Astrocyte (in vitro differentiated cells and primary cell): Measurements from ENCODE around the gene VTCN1. TPM values are rescaled to one million over a fixed set of nuclear protein-coding genes. Genes with fewer than 3 reads are reported as not detected.

Source experiments
- DNase-seq: peaks from one replicate; pipeline ENCODE4 v3.0.0-alpha.2; 2010; ENCODE audit warnings: low read depth
- FAIRE-seq: peaks from 2 replicates; lab custom pipeline; 2011; peaks lifted over from hg19 to GRCh38; lab: Jason Lieb, UNC
- H2AFZ ChIP-seq: 2 replicates; pipeline ENCODE4 v1.6.0; 2012; ENCODE audit warnings: low read depth, low read length, inconsistent platforms
- H3K27ac ChIP-seq: 2 replicates; pipeline ENCODE4 v1.5.1; 2011; ENCODE audit warnings: low read depth, low read length, inconsistent platforms
- H3K27me3 ChIP-seq: 2 replicates; pipeline ENCODE4 v1.6.0; 2011; ENCODE audit warnings: low read length, inconsistent platforms; ENCODE audit not compliant: insufficient read depth
- H3K36me3 ChIP-seq: 2 replicates; pipeline ENCODE4 v1.5.1; 2011; ENCODE audit warnings: low read length, inconsistent platforms; ENCODE audit not compliant: insufficient read depth
- H3K4me1 ChIP-seq: 2 replicates; pipeline ENCODE4 v1.5.1; 2011; ENCODE audit warnings: low read length, inconsistent platforms; ENCODE audit not compliant: insufficient read depth
- H3K4me2 ChIP-seq: 2 replicates; pipeline ENCODE4 v1.6.0; 2012; ENCODE audit warnings: low read length, inconsistent platforms
- H3K4me3 ChIP-seq: 2 replicates; pipeline ENCODE4 v1.5.1; 2011; ENCODE audit warnings: low read depth, mild to moderate bottlenecking, low read length, inconsistent platforms; ENCODE audit not compliant: insufficient read depth
- H3K79me2 ChIP-seq: 2 replicates; pipeline ENCODE4 v1.6.0; 2012; ENCODE audit warnings: mild to moderate bottlenecking, low read length, inconsistent platforms; ENCODE audit not compliant: insufficient read depth
- H3K9ac ChIP-seq: 2 replicates; pipeline ENCODE4 v1.6.0; 2012; ENCODE audit warnings: mild to moderate bottlenecking, low read length, inconsistent platforms
- H3K9me3 ChIP-seq: 2 replicates; pipeline ENCODE4 v1.5.1; 2012; ENCODE audit warnings: low read depth, mild to moderate bottlenecking, low read length, inconsistent platforms; ENCODE audit not compliant: insufficient read depth
- H4K20me1 ChIP-seq: 2 replicates; pipeline ENCODE4 v1.6.0; 2012; ENCODE audit warnings: low read length, inconsistent platforms; ENCODE audit not compliant: insufficient read depth
- H3K27ac Mint-ChIP-seq: one replicate; pipeline ENCODE4 v1.8.0; 2021; ENCODE audit warnings: mild to moderate bottlenecking, mixed read lengths; ENCODE audit not compliant: unreplicated experiment
- H3K27me3 Mint-ChIP-seq: one replicate; pipeline ENCODE4 v1.8.0; 2021; ENCODE audit warnings: low read depth, mixed read lengths; ENCODE audit not compliant: unreplicated experiment
- H3K36me3 Mint-ChIP-seq: one replicate; pipeline ENCODE4 v1.8.0; 2021; ENCODE audit warnings: low read depth, mixed read lengths; ENCODE audit not compliant: unreplicated experiment
- H3K4me1 Mint-ChIP-seq: one replicate; pipeline ENCODE4 v1.8.0; 2021; ENCODE audit warnings: low read depth, mixed read lengths; ENCODE audit not compliant: unreplicated experiment
- H3K4me3 Mint-ChIP-seq: one replicate; pipeline ENCODE4 v1.8.0; 2021; ENCODE audit warnings: mild to moderate bottlenecking, moderate library complexity, mixed read lengths; ENCODE audit not compliant: unreplicated experiment
- H3K9me3 Mint-ChIP-seq: one replicate; pipeline ENCODE4 v1.8.0; 2021; ENCODE audit warnings: mild to moderate bottlenecking, mixed read lengths; ENCODE audit not compliant: unreplicated experiment
- CTCF ChIP-seq: IDR thresholded peaks from 2 replicates; pipeline ENCODE4 v1.5.1; 2011; ENCODE audit warnings: low read depth, mild to moderate bottlenecking, inconsistent platforms, low read length, moderate library complexity; ENCODE audit not compliant: insufficient read depth
- EZH2 ChIP-seq: IDR thresholded peaks from 2 replicates; pipeline ENCODE4 v1.6.1; 2012; ENCODE audit warnings: mild to moderate bottlenecking, low read length, inconsistent platforms; ENCODE audit not compliant: insufficient read depth
- total RNA-seq: library from RNA; stranded (reverse); gene quantifications from 2 replicates; pipeline ENCODE4 v1.2.1, GENCODE V29; 2021

The VTCN1 gene
- total RNA-seq, 1 donor from 2014 or later, result 1.3 TPM

DNA sequence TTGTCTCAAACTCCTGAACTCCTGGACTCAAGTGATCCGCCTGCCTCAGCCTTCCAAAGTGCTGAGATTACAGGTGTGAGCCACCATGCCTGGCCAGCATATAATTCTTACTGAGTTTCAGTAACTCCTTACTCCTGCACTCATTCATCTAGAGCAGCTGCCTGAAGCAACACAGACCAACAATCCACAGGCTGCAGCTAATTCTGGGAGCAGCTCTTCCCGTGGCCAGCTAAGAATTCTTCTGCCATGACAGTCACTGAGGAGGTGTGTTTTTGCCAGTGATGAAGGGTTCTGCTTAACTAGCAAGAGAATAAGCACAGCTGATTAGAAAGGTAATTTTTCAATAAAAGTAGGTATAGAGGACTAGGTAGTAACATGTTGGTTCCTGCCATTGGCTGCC, 5.4 kb downstream of the VTCN1 start:
- peak; percentile 21 for DNase-seq

GRCh38 chr1:117201808-117202207, 8.9 kb downstream of the VTCN1 start:
- Histone ChIP-seq H3K9ac (no peak overlapping the region), H3K27ac (no peak overlapping the region), H3K36me3 (no peaks in the 10 kb centered on the region), H3K79me2 (no peaks in the 10 kb centered on the region), H3K4me2 (no peak overlapping the region), H3K4me1 (no peaks in the 10 kb centered on the region), H4K20me1 (no peaks in the 10 kb centered on the region), H3K9me3 (no peaks in the 10 kb centered on the region), H3K4me3 (no peak overlapping the region), H3K27me3 (peaks cover 13% of the 10 kb centered on the region), H2AFZ (no peak overlapping the region)
- Mint-ChIP-seq H3K9me3 (no peaks in the 10 kb centered on the region), H3K4me1 (no peaks in the 10 kb centered on the region), H3K4me3 (no peak overlapping the region), H3K36me3 (no peaks in the 10 kb centered on the region), H3K27ac (no peak overlapping the region), H3K27me3 (peaks cover 15% of the 10 kb centered on the region)
- DNase-seq (no peak), FAIRE-seq (no peak)
- TF ChIP-seq CTCF, result no peak
- no peak for TF ChIP-seq EZH2

More for the DNA sequence above, 5.4 kb downstream of the VTCN1 start:
- Mint-ChIP-seq H3K36me3 (no peaks in the 10 kb centered on the region), H3K4me3 (no peak overlapping the region), H3K27me3 (peaks cover 24% of the 10 kb centered on the region), H3K9me3 (peaks cover 4% of the 10 kb centered on the region), H3K27ac (no peak overlapping the region), H3K4me1 (no peaks in the 10 kb centered on the region)
- Histone ChIP-seq H2AFZ (no peak overlapping the region), H3K79me2 (no peaks in the 10 kb centered on the region), H3K36me3 (no peaks in the 10 kb centered on the region), H3K27ac (no peak overlapping the region), H3K4me2 (no peak overlapping the region), H4K20me1 (no peaks in the 10 kb centered on the region), H3K4me1 (no peaks in the 10 kb centered on the region), H3K9ac (no peak overlapping the region), H3K27me3 (peaks cover 17% of the 10 kb centered on the region), H3K4me3 (no peak overlapping the region), H3K9me3 (no peaks in the 10 kb centered on the region)
- FAIRE-seq, result no peak
- TF ChIP-seq CTCF (no peak), EZH2 (no peak)

DNA sequence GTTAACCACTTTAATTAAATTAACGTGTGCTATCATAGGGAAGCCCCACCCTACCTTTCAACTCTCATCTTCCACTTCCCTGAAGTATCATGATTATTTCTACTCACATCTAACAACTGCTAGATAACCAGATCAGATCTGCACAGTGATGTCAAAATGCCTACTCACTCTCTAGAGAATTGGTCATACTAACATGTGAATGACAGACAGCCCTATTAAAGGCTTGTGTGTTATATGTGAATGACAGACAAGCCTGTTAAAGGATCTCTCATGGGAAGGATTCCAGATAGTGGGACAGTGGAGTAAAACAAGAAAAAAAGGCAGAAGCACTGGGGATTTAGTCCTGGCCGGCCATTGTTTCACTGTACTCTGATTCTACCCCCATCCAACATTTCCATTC, 12.6 kb downstream of the VTCN1 start:
- FAIRE-seq (no peak), DNase-seq (no peak)
- Histone ChIP-seq H3K36me3 (no peaks in the 10 kb centered on the region), H3K9me3 (no peaks in the 10 kb centered on the region), H3K9ac (no peak overlapping the region), H3K79me2 (no peaks in the 10 kb centered on the region), H3K4me2 (no peak overlapping the region), H3K27ac (no peak overlapping the region), H3K4me3 (no peak overlapping the region), H3K4me1 (no peaks in the 10 kb centered on the region), H3K27me3 (peaks cover 13% of the 10 kb centered on the region), H2AFZ (no peak overlapping the region), H4K20me1 (no peaks in the 10 kb centered on the region)
- Mint-ChIP-seq H3K27ac (no peak overlapping the region), H3K9me3 (peaks cover 2% of the 10 kb centered on the region), H3K4me3 (no peak overlapping the region), H3K4me1 (no peaks in the 10 kb centered on the region), H3K36me3 (no peaks in the 10 kb centered on the region), H3K27me3 (peaks cover 14% of the 10 kb centered on the region)
- no peak for TF ChIP-seq EZH2
- TF ChIP-seq CTCF, result no peak
